ENCODE measurements around the gene TAPT1.

The TAPT1 gene

DNA sequence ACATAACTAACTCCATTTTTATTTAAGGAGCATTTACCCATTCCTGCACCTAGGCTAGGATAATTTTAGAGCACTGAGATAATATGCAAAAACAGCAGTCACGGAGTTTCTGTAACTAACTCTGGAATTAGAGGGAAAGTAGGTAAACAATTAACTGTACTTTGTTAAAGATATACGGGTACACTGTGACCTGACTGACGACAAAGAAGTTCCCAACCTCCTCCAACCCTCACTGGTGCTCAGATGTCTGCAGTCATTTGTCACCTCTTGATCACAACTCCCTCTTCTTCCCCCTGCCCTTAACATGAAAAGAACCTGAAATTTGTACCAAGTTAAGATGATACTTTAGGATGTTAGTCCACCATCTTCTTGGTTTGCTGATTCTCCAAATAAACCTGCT is 42.0 kb upstream of the TAPT1 start (continued):
- TF ChIP-seq PRDM10 (tag by site-specific recombination; IDR thresholded peaks at IDR 0.05) (no peak), ZNF560 (tag by site-specific recombination; IDR thresholded peaks at IDR 0.05; ENCODE audit: borderline replicate concordance) (no peak), IKZF3 (tag by site-specific recombination; IDR thresholded peaks at IDR 0.05) (no peak), HOXD13 (CRISPR knock-in tag; IDR thresholded peaks at IDR 0.05; ENCODE audit: borderline replicate concordance) (no peak), ZNF423 (tag by site-specific recombination; IDR thresholded peaks at IDR 0.05) (no peak), ZFP37 (tag by site-specific recombination; IDR thresholded peaks at IDR 0.05) (no peak), SP2 (tag by site-specific recombination; IDR thresholded peaks at IDR 0.05) (no peak)

GRCh38 chr4:16267639-16268038 is 41.4 kb upstream of the TAPT1 start:
- ChIA-PET CTCF (interaction anchor here (0.8 to 2.3 kb wide), 3 partner anchors 239 to 462 kb away, joined by 3 to 8 read pairs (median 3); no protein-coding TSS in a partner anchor), POLR2A (no interaction called here)
- Histone ChIP-seq H3K36me3 (ENCODE audit: control insufficient read depth in 2 of 2, insufficient read depth in 1 of 2, low read length in 2 of 2) (no peaks in the 10 kb centered on the region), H3K9me3 (ENCODE audit: control insufficient read depth, insufficient read depth, low read depth, low read length) (no peaks in the 10 kb centered on the region), H3K27ac (ENCODE audit: extremely low read depth, low read depth, low read length) (no peak overlapping the region), H3K4me1 (ENCODE audit: control insufficient read depth, insufficient read depth, low read length) (no peaks in the 10 kb centered on the region), H3K4me3 (ENCODE audit: low read depth, low read length) (no peak overlapping the region)
- TF ChIP-seq ZSCAN30 (tag by site-specific recombination; IDR thresholded peaks at IDR 0.05) (no peak), ZNF354C (tag by site-specific recombination; IDR thresholded peaks at IDR 0.05; ENCODE audit: borderline replicate concordance, low read depth) (no peak), ZNF280C (tag by site-specific recombination; IDR thresholded peaks at IDR 0.05) (no peak), ZNF707 (tag by site-specific recombination; IDR thresholded peaks at IDR 0.05) (no peak), ZNF324 (tag by site-specific recombination; IDR thresholded peaks at IDR 0.05) (no peak), ZNF394 (tag by site-specific recombination; IDR thresholded peaks at IDR 0.05; ENCODE audit: borderline replicate concordance) (no peak), ZNF76 (tag by site-specific recombination; IDR thresholded peaks at IDR 0.05; ENCODE audit: borderline replicate concordance, low read depth) (no peak), ZFP37 (tag by site-specific recombination; IDR thresholded peaks at IDR 0.05) (no peak), ZIC2 (tag by site-specific recombination; IDR thresholded peaks at IDR 0.05) (no peak), ZBTB1 (tag by site-specific recombination; IDR thresholded peaks at IDR 0.05) (no peak), ZNF585B (tag by site-specific recombination; IDR thresholded peaks at IDR 0.05) (no peak), ZNF24 (tag by site-specific recombination; IDR thresholded peaks at IDR 0.05) (no peak), ZNF350 (tag by site-specific recombination; IDR thresholded peaks at IDR 0.05) (no peak), CTCF (tag by site-specific recombination; IDR thresholded peaks at IDR 0.05) (no peak), ZNF510 (tag by site-specific recombination; IDR thresholded peaks at IDR 0.05; ENCODE audit: insufficient replicate concordance) (no peak), SP2 (tag by site-specific recombination; IDR thresholded peaks at IDR 0.05) (no peak), ZNF423 (tag by site-specific recombination; IDR thresholded peaks at IDR 0.05) (no peak)
- TF ChIP-seq, protein P1, sequence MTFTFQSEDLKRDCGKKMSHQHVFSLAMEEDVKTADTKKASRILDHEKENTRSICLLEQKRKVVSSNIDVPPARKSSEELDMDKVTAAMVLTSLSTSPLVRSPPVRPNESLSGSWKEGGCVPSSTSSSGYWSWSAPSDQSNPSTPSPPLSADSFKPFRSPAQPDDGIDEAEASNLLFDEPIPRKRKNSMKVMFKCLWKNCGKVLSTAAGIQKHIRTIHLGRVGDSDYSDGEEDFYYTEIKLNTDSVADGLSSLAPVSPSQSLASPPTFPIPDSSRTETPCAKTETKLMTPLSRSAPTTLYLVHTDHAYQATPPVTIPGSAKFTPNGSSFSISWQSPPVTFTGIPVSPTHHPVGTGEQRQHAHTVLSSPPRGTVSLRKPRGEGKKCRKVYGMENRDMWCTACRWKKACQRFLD (tag by site-specific recombination; IDR thresholded peaks at IDR 0.05) = no peak

Data from HEK293 (cell line).